GM12891 (cell line): ENCODE data around the gene KITLG.

Experiments used
- PAX5 ChIP-seq: IDR thresholded peaks from 2 replicates; pipeline ENCODE4 v1.6.1; 2011; ENCODE audit warnings: low read length, moderate library complexity, mild to moderate bottlenecking; ENCODE audit not compliant: insufficient read depth, severe bottlenecking
- POLR2A ChIP-seq: IDR thresholded peaks from 2 replicates; pipeline ENCODE4 v1.6.1; 2011; ENCODE audit warnings: low read depth, low read length, control low read depth
- POLR2AphosphoS5 ChIP-seq: IDR thresholded peaks from 2 replicates; pipeline ENCODE4 v1.6.1; 2011; ENCODE audit warnings: low read depth, low read length, control low read depth
- POU2F2 ChIP-seq: IDR thresholded peaks from 2 replicates; pipeline ENCODE4 v1.6.1; 2011; ENCODE audit warnings: low read depth, mild to moderate bottlenecking, control low read depth, low read length, moderate library complexity
- TAF1 ChIP-seq: IDR thresholded peaks from 2 replicates; pipeline ENCODE4 v1.6.1; 2011; ENCODE audit warnings: low read depth, low read length, control low read depth

DNA sequence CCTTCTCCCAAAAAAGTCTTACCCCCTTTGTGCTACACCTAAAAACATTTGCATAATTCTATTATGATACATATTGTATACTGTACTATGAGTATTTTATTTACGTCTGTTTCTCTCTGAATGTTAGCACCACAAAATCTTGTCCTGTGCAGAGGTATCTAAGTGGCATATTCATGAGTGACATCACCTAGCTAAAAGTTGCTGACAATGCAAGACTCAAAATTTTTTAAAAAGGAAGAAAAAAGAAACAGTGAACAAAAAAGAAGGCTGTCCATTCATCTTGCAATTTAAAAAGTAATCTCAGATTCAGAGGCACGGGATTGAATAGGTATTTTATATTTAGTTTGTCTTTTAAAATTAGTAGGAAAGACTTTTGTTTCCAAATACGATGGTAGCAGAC is 69.4 kb downstream of the KITLG start:
- TF ChIP-seq PAX5 = no peak
- no peak for TF ChIP-seq POU2F2
- no peak for TF ChIP-seq POLR2A
- no peak for TF ChIP-seq TAF1
- TF ChIP-seq POLR2AphosphoS5 = no peak
